ENCODE data around the gene FAAP100.

Gene FAAP100

DNA sequence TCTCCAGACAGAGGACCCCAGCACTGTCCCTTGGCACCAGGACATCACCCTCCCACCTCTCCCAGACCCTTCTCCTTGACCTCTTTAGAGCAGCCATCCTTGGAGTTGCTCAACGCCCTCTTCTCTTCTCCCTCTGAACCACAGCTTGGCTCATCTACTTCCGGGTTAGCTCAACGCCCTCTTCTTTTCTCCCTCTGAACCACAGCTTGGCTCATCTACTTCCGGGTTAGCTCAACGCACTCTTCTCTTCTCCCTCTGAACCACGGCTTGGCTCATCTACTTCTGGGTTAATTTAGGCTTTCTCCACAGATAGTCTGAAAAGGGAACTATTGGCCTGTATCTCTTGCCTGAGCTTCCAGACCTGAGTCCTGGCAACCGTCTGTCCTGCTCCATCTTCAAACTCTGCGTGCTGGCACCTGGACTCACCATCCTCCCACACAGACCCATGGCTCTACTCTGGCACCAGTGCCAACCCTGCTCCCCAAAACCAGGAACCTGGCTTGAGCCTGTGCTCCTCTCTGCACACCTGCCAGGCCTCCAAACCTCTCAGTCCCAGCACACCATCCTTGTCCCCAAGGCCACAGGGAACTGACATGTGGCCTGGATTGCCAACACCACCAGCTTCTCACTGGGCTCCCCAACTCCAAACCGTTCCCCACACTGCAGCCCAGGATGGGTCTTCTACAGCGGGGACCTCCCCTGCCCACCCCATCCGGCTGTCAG, 25.3 kb upstream of the FAAP100 start:
- no peak for DNase-seq (ENCODE audit: low spot score)

DNA sequence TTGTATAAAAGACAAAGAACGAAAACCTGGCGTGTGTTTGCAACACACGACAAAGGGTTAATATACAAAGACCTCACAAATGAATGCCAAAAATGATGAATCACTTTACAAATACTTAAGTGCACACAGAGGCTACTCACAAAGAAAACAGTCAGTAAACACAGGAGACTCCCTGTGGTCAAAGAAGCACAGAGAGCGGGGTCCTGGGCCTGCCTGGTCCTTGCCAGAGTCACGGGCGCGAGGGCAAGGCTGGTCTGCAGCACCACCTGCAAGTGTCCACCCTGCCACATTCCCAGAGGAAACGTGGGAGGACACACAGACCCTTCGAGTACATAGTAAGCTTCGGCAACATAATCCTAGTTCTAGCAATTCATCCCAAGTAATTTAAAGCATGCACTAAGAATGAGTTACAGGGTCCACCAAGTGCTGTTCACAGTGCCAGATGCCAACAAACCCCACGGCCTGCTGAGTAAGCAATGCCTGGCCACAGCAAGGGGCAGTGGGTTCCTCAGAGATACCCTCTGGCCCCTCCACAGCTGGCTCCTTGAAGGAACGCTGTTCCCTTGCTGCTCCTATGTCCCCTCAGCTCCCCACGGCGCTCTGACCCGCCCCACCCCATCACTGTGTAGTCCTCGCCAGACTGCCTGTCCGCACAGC, 24.6 kb upstream of the FAAP100 start:
- DNase-seq (ENCODE audit: low spot score): no peak

DNA sequence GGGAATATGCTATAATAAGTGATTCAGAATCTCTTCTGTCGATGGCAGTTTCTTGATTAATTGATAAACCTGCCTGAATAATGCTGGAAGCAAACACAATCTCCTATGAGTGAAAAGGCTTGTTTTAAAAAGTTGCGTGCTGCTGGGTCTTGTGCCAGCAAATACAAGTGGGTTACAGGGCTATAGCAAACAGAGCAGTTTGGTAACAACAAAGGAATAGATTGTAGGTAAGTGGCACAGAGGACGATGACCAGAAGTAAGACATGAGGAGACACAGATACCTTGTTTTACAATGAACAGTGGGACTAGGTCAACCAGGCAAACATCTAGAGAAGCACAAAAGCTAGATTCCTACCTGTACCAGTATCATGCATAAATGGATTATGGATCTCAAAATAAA, 23.7 kb upstream of the FAAP100 start:
- DNase-seq (ENCODE audit: low spot score): no peak

DNA sequence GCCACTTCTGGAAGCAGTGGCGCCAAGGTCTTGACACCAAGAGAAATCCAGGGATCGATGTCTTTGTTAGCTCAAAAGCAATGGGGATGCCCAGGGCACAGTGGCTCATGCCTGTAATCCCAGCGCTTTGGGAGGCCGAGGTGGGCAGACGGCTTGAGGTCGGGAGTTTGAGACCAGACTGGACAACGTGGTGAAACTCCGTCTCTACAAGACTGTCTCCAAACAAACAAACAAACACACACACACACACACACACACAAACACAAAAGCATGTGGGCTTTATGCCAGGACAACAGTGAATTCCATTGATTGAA, 22.4 kb upstream of the FAAP100 start:
- no peak for DNase-seq (ENCODE audit: low spot score)

DNA sequence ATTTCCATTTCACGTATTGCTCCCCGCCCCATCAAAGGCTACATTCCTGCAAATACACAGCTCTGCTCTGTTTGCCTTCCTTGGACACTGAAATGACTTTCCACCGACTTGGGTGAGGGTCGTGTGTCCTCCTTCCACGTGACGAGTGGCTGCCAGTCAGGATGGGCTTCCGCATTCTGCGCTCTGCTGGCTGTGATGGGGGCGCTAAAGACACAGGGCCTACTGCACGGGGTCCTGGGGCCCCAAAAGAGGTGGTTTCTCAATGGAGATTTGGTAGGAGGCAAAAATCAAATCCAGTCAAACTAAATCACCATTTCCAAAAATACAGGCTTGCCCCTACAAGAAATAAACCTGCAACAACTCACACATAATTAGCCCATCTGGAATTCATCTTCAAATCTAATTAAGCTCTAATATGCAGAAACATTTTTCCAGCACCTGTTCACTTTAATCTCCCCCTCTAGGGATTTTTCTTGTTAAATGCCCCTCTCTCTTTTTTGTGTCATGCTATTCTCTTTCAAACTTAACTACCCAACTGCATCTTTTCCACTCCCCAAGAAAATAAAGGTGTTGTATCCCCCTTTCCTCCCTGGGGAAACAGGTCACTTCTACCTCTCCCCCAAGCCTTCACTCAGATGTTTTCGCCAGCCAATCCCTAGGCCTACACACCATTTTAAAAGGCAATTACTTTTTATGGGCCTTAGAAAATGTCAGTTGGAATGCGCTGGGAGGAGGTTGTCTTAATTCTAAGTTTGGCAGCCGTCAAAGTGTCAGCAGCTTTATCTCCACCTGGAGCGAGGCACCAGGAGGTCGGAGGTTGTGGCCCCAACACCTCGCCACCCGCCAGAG, 21.9 kb upstream of the FAAP100 start:
- DNase-seq (ENCODE audit: low spot score): no peak

DNA sequence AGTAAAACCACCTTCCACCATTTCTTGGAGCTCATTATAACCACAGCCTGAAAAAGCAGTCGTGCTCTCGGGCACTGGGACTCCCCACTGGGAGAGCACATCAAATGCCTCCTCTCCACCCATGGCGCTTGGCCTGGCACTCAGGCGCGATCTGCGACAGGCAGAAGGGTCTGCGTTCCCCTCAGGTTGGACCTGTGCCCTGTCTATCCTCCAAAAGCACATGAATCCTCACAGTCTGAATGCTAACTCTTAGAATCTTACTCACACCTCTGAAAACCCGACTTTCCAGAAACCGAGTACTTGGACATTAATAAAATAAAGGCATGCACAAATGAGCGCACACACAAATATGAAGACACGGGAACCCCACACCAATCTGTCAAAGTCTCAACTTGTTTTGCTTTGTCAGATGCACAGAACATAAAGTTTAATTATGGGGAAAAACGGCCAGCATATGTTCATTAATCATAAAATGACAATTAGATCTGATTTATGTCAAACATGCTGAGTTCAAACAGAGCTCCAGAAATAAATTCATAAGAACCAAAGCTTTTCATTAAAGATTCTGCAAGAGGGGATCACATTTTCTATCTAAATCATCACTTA, 20.5 kb upstream of the FAAP100 start:
- DNase-seq (ENCODE audit: low spot score): no peak

DNA sequence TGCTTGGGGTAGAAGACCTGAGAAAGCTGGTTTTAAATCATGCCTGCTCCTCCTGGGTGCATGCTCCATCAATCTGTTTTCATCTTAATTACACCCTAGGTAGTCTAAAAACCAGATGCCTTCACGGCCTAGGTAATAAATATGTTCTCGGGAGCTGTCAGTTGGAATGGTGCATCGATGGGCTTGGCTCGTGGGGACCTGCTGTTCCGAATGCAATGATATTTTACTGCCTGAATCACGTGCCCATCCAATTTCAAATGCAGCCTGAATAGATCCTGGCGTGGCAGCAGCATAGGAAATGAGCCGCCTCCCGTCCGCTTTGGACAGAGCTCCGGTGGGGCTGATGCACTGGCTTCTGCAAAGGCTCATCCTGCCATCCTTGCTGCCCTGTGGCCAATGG, 18.8 kb upstream of the FAAP100 start:
- no peak for DNase-seq (ENCODE audit: low spot score)

DNA sequence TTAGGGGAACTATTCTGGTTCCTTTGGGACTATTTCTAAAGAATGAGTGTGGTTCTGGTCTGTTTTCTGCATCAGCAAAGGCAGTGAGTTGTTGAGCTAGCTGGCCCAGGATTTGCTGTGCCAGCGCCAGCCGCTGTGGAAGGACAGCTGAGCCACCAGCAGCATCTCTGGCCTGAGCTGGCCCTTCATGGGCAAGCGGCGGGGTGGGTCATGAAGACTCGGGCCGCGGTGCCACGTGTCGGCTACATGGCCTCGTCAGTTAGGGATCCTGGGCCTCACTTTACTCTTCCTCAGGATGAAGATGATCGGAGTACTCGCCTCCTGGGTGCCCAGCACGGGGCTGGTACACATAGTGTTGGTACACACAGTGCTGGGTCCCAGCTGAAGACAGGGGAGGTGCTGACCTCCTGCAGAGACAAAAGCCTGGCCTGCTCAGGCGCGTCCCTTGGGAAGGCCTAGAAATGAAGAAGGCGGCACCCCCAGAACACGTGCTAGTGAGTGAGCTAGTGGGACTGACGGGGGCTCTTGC, 17.9 kb upstream of the FAAP100 start:
- DNase-seq (ENCODE audit: low spot score): no peak

DNA sequence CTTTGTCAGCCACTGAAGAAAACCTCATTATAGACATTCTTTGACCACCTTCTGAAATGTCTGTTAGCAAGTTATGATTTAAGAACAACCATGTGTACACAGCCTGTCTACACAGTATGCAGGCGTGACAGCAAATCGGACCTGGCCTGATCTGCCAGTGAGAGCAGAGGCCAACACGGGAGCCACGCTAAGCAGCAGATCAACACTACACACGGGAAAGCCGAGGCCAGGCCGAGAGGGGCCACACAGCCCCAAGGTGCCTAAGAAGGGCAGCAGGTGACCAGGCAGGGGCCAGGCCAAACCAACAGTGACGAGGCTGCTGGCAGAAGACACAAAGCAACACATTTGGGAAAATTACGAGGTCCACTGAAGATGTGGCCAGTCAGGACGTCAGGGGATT, 16.3 kb upstream of the FAAP100 start:
- DNase-seq (ENCODE audit: low spot score): no peak

DNA sequence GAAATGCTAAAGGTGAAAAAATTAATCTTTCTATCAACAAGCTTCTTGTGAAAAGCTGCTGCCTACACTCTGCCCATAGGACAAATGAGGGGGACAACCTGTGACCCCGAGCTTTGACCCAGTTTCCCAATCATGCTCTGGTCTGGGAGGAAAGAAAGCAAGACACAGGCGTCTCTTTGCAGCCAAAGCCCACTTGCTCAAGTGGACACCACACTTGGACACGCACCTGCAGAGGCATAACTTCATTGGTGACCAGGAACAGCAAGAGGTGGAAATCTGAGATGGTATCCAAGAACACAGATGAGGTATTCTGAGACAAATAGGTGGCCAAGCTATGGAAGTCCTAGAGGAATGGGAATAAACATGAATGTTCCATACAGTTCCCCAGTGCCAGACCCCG, 15.0 kb upstream of the FAAP100 start:
- DNase-seq (ENCODE audit: low spot score): no peak

DNA sequence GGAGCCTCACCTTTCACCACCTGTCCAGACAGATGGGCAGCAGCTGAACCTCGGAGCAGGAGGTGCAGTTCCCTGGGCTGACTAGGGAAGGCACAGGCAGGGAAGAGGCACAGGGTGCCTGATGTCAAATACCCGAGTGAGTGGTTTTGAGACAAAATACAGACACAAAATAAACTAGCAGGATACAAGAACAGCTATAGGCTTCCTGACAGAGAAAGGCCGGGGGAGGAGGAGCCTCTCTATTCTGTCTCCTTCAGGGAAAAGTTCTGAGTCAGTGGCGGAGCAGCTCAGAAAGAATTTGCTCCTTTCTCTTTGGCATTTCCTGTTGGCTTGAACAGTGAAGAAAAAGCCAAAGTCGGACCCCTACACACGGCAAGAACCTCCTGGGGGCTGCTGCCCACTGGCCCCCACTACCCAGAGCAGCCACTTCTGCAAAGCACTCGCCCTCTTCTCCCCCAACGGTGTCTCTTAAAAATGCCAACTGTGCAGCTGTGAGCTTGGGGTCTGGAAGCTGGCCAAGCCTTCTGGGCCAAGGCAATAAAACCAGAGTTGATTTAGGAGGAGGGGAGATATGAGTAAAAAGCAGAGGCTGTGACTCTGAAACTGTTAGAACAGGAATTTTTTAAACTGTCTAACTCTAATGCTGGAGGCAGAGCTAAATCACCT, 14.4 kb upstream of the FAAP100 start:
- no peak for DNase-seq (ENCODE audit: low spot score)

DNA sequence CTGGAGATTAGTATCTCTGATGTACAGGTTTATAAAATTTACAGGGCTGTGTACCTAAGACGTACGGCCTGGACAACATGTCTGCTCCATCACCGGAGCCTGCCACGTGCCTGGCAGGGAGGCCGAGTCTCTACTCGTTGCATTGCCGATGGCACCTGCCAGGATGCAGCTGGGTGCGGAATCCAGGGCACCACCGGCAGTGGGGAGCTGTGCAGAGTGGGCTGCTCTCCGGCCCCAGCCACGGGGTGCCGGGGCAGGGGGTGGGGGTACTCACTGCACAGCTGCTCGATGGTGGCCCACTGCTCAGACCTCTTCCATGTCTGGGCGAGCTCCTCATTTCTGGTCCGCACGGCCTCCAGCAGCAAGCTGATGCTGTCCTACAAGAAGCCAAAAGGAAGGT, 13.1 kb upstream of the FAAP100 start:
- no peak for DNase-seq (ENCODE audit: low spot score)

DNA sequence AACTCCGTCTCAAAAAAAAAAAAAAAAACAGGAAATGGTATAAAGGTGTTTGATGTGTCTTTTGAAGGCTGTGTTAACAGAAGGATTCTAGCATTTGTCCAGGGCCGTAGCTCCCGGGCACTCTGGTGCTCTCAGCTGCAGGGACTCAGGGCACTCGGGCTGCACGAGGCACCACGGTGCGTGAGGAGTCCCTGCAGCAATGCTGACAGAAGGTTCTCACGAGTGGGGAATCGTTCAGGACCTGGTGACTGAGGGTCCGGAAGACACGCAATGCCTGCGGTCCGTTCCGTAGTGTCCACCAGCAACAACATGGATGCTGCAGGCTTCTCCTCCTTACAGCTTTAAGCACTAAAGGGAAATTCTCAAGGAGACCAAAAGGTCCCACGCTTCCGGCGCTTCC, 12.6 kb upstream of the FAAP100 start:
- no peak for DNase-seq (ENCODE audit: low spot score)

DNA sequence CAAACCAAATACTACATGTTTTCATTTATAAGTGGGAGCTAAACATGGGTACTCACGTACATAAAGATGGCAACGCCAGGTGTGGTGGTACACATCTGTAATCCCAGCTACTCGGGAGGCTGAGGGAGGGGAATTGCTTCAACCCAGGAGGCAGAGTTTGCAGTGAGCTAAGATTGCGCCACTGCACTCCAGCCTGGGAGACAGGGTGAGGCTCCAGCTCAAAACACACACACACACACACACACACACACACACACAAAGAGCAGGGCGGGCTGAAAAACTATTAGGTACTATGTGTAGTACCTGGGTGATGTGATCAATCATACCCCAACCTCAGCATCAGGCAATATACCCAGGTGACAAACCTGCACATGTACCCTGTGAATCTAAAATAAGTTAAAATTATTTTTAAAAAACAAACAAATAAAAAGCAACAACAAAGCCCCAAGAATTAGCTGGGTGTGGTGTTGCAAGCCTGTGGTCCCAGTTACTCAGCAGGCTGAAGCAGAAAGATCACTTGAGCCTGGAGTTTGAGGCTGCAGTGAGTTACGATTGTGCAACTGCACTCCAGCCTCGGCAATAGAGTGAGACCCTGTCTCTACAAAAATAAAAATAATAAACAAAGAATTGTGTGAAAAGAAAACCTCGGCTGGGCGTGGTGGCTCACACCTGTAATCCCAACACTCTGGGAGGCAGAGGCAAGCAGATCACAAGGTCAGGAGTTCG, 11.9 kb upstream of the FAAP100 start:
- DNase-seq (ENCODE audit: low spot score): no peak

DNA sequence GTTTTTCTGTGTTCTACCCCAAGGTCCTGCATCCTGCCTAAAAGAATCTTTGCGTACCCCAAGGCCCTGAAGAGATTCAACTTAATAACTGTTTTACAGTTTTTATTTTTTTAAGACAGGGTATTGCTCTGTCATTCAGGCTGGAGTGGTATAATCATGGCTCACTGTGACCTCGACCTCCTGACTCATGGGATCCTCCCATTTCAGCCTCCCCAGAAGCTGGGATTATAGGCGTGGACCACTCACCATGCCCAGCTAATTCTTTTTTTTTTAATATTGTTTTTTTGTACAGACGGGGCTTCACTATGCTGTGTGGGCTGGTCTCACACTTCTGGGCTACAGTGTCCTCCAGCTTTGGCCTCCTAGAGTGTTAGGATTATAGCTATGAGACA, 9.3 kb upstream of the FAAP100 start:
- DNase-seq (ENCODE audit: low spot score): no peak

DNA sequence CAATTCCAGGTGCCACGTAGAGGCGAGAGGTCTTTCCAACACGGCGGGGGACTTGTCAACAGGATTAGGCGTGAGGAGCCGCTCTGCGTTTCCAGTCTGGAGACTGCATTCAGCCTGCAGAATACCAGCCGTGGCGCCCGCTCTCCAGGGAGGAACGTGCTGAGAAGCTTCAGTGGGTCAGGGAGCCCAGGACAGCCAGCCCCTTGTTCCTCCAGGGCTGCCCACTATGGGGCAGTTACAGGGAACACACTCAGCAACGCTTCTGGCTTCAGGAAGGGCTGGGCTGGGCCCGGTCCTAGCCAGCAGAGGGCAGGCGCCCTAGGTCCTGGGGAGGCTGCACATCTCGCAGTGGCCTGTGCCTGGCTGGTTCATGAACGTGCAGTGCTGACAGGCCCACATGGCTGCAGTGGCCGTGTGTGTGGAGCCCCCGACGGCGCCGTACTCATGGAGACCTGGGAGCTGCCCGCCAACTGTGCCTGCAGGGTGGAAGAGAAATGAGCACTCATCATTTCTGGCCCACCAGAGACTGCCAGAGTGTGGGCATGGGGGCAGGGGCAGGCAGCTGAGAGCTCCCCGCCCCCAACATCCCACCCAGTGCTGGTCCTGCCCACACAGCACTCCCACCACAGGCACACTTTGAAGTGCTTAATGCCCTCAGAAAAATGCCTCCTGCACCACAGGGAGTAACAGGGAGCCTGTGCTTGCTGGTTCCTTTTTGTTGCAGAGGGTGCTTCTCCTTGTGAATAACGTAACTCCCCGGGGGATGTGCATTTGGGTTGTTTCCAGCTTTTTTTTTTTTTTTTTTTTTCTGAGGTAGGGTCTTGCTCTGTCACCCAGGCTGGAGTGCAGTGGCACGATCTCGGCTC, 7.0 kb upstream of the FAAP100 start:
- DNase-seq (ENCODE audit: low spot score): no peak

DNA sequence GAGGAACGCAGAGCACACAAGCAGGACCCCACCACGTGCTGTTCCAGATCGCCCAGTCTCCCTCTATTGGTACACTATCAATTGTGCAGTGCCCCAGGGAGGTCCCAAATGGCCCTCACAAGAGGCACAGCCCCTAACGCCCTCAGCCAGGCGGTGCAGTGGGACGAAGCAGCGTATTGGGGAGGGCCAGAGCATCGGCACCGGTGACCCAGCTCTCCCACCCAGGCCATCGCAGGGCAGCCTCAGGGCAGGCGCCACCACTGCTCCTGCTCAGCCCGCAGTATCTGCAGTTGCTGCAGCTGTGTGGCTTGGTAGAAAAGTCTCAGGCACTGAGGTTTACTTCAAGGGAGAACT, 5.9 kb upstream of the FAAP100 start:
- DNase-seq (ENCODE audit: low spot score): no peak

DNA sequence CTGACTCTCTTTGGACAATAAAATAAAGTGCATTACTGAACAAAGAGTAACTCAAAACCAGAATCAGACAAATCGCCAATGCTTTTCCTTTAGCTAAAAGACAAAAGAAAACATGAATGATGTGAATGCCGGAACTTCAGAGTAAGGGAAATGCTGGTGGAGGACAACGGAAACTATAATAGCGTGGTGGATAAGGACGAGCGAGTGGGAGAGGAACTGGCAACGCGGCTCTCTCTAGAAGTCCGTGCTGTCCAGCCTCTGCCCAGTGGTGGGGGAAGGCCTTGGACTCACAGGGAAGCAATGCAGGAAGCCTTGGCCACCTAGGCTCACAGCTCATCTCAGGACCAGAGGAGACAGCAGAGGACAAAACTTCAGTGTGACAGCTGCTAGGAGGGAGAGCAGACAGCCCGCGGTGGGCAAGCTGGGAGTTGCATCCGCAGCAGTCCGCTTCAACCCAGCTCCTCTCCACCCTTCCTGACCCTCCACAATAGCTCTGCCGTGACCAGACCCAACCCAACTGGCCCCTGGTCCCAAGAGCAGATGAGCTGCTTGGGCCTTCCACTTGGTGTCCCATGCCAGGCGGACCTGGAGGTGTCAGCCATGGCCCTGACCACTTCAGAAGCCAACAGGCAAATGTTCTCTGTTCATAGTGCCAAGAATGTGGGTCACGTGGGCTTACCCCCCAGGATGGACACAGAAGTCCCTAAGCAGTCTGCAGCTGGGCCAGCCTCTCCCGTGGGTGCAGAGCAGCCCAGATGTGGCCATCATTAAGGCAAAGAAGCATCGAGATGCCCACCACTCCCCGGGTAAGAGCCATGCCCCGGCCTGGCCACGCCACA, 5.3 kb upstream of the FAAP100 start:
- no peak for DNase-seq (ENCODE audit: low spot score)

DNA sequence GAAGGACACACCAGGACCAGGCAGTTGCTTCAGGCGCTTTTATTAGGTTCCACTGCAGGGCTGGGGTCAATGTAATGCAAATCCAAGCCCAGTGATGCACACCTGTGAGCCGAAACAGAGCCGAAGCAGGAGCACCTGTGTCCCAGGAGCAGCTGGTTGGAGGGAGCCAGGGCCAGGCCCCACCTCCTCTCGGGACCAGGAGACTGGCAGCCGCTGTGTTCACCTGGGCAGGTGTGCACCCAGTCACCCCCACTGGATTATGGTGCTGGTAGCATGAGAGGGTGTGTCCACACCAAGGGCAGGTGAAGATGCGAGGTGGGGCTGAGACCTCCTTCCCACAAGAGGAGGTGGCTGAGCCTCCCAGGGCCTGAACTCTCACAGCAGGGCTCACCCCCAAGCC, 4.7 kb upstream of the FAAP100 start:
- no peak for DNase-seq (ENCODE audit: low spot score)
